Endodermal cell (in vitro differentiated cells): Measurements from ENCODE around the gene NEK10. TPM values are rescaled to one million over a fixed set of nuclear protein-coding genes. Genes with fewer than 3 reads are reported as not detected.

Source experiments
- DNase-seq: peaks from one replicate; pipeline ENCODE4 v3.0.0-alpha.2; 2017
- H3K27ac ChIP-seq: 2 replicates; pipeline ENCODE4 v1.5.1; 2013; ENCODE audit warnings: mild to moderate bottlenecking, low read depth, low read length, moderate library complexity
- H3K27me3 ChIP-seq: 2 replicates; pipeline ENCODE4 v1.6.1; 2013; ENCODE audit warnings: mild to moderate bottlenecking, low read length, moderate library complexity; ENCODE audit not compliant: insufficient read depth, control insufficient read depth, poor library complexity, severe bottlenecking
- H3K36me3 ChIP-seq: 2 replicates; pipeline ENCODE4 v1.7.0; 2013; ENCODE audit warnings: mild to moderate bottlenecking, low read length, moderate library complexity; ENCODE audit not compliant: control insufficient read depth, insufficient read depth
- H3K4me1 ChIP-seq: one replicate; pipeline ENCODE4 v1.7.0; 2013; ENCODE audit warnings: low read length; ENCODE audit not compliant: control insufficient read depth, insufficient read depth
- H3K4me3 ChIP-seq: 2 replicates; pipeline ENCODE4 v1.5.1; 2013; ENCODE audit warnings: mild to moderate bottlenecking, low read length, moderate library complexity
- H3K9ac ChIP-seq: 2 replicates; pipeline ENCODE4 v1.6.1; 2013; ENCODE audit warnings: mild to moderate bottlenecking, low read length, moderate library complexity; ENCODE audit not compliant: poor library complexity, severe bottlenecking; ENCODE audit errors: extremely low read depth
- H3K9me3 ChIP-seq: 2 replicates; pipeline ENCODE4 v1.6.1; 2013; ENCODE audit warnings: mild to moderate bottlenecking, low read length, moderate library complexity; ENCODE audit not compliant: control insufficient read depth
- H3K27ac Mint-ChIP-seq: 2 replicates; pipeline ENCODE4 v1.8.0; 2020; ENCODE audit warnings: mixed read lengths
- H3K27me3 Mint-ChIP-seq: 2 replicates; pipeline ENCODE4 v1.8.0; 2021; ENCODE audit warnings: mild to moderate bottlenecking, mixed read lengths; ENCODE audit not compliant: insufficient read depth
- H3K36me3 Mint-ChIP-seq: 2 replicates; pipeline ENCODE4 v1.8.0; 2020; ENCODE audit warnings: low read depth, mixed read lengths
- H3K4me1 Mint-ChIP-seq: 2 replicates; pipeline ENCODE4 v1.8.0; 2020; ENCODE audit warnings: mixed read lengths
- H3K4me3 Mint-ChIP-seq: 2 replicates; pipeline ENCODE4 v1.8.0; 2020; ENCODE audit warnings: mild to moderate bottlenecking, moderate library complexity, mixed read lengths
- H3K9me3 Mint-ChIP-seq: 2 replicates; pipeline ENCODE4 v1.8.0; 2020; ENCODE audit warnings: mild to moderate bottlenecking, mixed read lengths
- WGBS, 2 experiments: methylation state at CpG; one replicate each; pipeline versions ENCODE4 v1.1.5 to v1.1.7; 2013; ENCODE audit warnings: missing lambda C conversion rate in 2 of 2, mixed read lengths in 1 of 2; ENCODE audit not compliant: insufficient coverage in 1 of 2, insufficient read length in 1 of 2; 5-methylcytosine and 5-hydroxymethylcytosine counted together
- total RNA-seq, 2 donors: library from RNA; stranded (reverse); fragmentation: NEBNext Ultra II Directional in 1 of 2; extraction: Animal tissue kit (Norgen Biotek cat#: 25700) in 1 of 2; gene quantifications; 2 replicates in 1 of 2; 3 replicates in 1 of 2; pipeline ENCODE4 v1.2.1, GENCODE V29; 2021
- TF ChIP-seq, protein P1 (sequence below): fragments of 200-600 bp; sonication (generic); conservative IDR thresholded peaks from 2 replicates; pipeline ENCODE4 v1.5.0; 2021; ENCODE audit warnings: antibody characterized with exemption, mild to moderate bottlenecking

Gene NEK10
- total RNA-seq, 2 donors from 2014 or later, result 1.3 to 2.4 TPM

DNA sequence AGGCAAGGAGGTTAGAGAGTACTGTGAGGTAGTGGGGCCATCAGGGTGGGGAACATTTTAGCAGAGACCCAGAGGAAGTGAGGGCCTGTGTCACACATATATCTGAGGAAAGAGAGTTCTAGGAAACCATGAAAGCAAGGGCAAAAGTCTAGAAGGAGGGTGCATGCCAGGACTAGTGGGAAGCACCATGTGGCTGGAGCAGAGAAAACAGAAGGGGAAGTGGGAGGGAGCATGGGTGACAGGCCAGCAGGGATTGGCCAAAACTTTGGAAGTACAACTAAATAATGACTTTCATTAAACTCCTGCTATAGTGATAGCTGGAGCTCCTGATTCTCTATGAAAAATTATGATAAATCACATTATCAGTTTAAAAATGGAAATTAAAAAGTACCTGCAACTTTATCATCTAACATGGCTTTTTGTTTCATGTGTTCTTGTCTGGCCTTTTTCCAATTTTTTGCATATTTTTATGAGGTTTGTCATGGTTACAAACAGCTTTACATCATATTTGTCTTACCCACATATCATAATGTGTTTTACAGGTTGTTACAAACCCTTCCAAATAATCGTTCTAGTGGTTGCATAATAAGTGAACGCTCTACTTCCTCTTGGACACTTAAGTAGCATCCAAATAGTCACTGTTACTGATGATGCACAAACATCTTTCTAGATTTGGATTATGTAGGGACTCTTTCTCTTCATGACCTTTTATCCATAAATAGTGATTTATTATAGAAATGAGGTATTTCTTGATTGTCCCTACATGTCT lies 168.3 kb downstream of the NEK10 start:
- Mint-ChIP-seq H3K4me3 (no peak overlapping the region), H3K27me3 (no peaks in the 10 kb centered on the region), H3K4me1 (no peaks in the 10 kb centered on the region), H3K36me3 (peaks cover 7% of the 10 kb centered on the region), H3K9me3 (peaks cover 31% of the 10 kb centered on the region), H3K27ac (no peak overlapping the region)
- no peak overlapping the region for H3K9ac ChIP-seq
- 95 to 100% methylated on average over 1 to 2 of the region's 2 CpGs for WGBS, 2 experiments
- no peak overlapping the region for H3K27ac ChIP-seq
- H3K36me3 ChIP-seq, result no peaks in the 10 kb centered on the region
- H3K27me3 ChIP-seq, result no peaks in the 10 kb centered on the region
- no peak for DNase-seq
- H3K4me1 ChIP-seq, result peaks cover 2% of the 10 kb centered on the region
- TF ChIP-seq, protein P1, sequence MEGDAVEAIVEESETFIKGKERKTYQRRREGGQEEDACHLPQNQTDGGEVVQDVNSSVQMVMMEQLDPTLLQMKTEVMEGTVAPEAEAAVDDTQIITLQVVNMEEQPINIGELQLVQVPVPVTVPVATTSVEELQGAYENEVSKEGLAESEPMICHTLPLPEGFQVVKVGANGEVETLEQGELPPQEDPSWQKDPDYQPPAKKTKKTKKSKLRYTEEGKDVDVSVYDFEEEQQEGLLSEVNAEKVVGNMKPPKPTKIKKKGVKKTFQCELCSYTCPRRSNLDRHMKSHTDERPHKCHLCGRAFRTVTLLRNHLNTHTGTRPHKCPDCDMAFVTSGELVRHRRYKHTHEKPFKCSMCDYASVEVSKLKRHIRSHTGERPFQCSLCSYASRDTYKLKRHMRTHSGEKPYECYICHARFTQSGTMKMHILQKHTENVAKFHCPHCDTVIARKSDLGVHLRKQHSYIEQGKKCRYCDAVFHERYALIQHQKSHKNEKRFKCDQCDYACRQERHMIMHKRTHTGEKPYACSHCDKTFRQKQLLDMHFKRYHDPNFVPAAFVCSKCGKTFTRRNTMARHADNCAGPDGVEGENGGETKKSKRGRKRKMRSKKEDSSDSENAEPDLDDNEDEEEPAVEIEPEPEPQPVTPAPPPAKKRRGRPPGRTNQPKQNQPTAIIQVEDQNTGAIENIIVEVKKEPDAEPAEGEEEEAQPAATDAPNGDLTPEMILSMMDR, result no peak
- H3K4me3 ChIP-seq, result no peak overlapping the region
- no peaks in the 10 kb centered on the region for H3K9me3 ChIP-seq

DNA sequence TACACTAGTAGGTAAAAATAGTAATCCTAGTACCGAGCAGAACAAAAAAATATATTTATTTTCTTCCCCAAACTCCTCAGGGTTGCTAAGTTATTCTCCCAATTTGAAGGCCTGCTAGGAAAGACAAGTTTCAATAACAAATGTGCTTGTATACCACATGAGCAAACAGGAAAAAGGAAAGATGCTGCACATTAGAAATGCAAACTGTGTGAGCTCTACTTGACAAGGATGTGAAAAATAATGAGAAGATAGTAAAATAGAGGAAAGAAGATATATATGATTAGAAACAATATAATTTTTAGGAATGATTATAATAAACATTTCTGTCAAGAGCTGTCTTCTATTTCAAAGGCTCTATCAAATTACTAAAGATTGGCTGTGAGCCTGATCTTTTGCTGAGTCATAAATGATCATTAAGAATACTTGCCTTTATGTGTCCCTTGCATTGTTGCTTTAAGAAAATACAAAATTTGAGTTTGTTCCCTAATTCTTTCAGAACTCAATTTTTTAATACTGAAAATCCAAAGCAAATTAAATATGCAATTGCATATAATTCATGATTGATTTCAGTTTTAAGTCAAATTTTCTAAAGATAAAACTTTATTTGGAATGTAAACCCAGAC lies 174.2 kb downstream of the NEK10 start:
- Histone ChIP-seq H3K4me3 (no peak overlapping the region), H3K9me3 (no peaks in the 10 kb centered on the region), H3K9ac (no peak overlapping the region), H3K27ac (no peak overlapping the region), H3K27me3 (no peaks in the 10 kb centered on the region), H3K4me1 (no peaks in the 10 kb centered on the region), H3K36me3 (no peaks in the 10 kb centered on the region)
- Mint-ChIP-seq H3K9me3 (peaks cover 26% of the 10 kb centered on the region), H3K36me3 (peaks cover 5% of the 10 kb centered on the region), H3K27me3 (no peaks in the 10 kb centered on the region), H3K4me3 (no peak overlapping the region), H3K27ac (no peak overlapping the region), H3K4me1 (no peaks in the 10 kb centered on the region)
- TF ChIP-seq, protein P1, result no peak
- WGBS, 2 experiments, result 0% methylated on average over 1 of the region's 1 CpG; no CpG with 5 or more reads in 1 of the 2 experiments
- DNase-seq, result no peak

DNA sequence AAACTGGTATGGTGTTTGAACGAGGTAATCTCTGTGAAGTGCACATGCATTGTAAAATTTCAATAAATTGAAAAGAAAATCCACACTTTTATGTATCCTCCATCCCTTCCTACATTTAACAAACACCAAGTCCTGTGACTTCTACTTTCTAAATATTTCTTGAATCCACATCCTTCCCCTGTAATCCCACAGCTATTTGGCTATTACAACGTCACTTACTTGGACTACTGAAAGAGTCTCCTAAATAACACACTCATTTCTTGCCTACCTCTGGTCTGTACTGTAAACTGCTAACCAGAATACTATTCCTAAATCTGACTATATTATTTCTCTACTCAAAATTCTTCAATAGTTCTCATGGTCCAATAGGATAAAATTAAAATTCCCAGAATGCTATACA lies 176.1 kb downstream of the NEK10 start:
- Mint-ChIP-seq H3K9me3 (peaks cover 14% of the 10 kb centered on the region), H3K4me1 (no peaks in the 10 kb centered on the region), H3K27me3 (no peaks in the 10 kb centered on the region), H3K4me3 (no peak overlapping the region), H3K36me3 (peaks cover 3% of the 10 kb centered on the region), H3K27ac (no peak overlapping the region)
- Histone ChIP-seq H3K9me3 (no peaks in the 10 kb centered on the region), H3K9ac (no peak overlapping the region), H3K4me3 (no peak overlapping the region), H3K27ac (no peak overlapping the region), H3K36me3 (no peaks in the 10 kb centered on the region), H3K27me3 (no peaks in the 10 kb centered on the region), H3K4me1 (no peaks in the 10 kb centered on the region)
- TF ChIP-seq, protein P1, result no peak
- no peak for DNase-seq
- WGBS, 2 experiments, result 83 to 100% methylated on average over 1 to 2 of the region's 2 CpGs
